Measurements from ENCODE around the gene TXNL4B.
"Not testable (repeated sequence)": the region's sequence is repeated elsewhere in the genome, so short reads cannot be mapped to it uniquely, and the experiment has no call there.

TXNL4B gene

GRCh38 chr16:72073560-72074230 is 19.7 kb downstream of the TXNL4B start:
- no peak for DNase-seq (ENCODE audit: low spot score)

GRCh38 chr16:72072514-72073342 is 20.7 kb downstream of the TXNL4B start:
- no peak for DNase-seq (ENCODE audit: low spot score)

DNA sequence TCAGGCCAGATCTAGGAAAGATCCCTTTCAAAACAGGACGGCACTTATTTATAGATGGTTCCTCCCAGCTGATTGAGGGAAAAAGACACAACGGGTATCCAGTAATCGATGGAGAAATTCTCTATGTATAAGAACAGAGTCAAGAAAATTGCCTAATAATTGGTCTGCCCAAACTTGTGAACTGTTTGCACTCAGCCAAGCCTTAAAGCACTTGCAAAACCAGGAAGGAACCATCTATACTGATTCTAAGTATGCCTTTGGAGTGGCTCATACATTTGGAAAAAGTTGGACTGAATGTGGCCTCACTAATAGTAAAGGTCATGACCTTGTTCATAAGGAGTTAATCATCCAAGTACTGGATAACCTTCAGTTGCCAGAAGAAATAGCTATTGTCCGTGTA is 24.5 kb downstream of the TXNL4B start:
- DNase-seq (ENCODE audit: low spot score), result no peak

- peak; percentile 21 for DNase-seq (ENCODE audit: low spot score)
Observed at GRCh38 chr16:72066747-72067146, 26.7 kb downstream of the TXNL4B start.

DNA sequence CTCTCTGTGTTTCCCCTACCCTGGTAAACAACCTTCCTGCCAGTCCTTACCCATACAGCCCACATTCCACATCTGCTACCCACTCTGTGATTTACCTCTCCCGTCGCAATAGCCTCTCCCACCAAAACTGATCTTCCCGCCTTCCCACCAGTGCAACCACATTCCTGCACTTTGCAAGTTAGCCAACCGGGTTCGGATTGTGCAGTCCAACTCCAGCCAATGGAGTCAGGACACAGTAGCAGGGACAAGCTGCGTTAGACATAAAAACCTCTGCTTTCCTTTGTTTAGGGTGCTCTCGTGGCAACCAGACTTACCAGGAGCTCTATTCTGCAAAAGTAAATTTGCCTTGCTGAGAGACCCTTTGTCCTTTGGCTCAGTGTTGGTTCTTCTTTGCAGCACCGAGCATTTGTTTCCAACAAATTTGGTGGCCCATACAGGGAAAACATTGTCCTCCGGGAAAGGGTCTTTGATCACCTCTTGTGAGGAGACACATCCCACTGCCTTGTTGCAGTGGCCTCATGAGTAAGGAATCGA is 29.0 kb downstream of the TXNL4B start:
- DNase-seq (ENCODE audit: low spot score), result no peak

DNA sequence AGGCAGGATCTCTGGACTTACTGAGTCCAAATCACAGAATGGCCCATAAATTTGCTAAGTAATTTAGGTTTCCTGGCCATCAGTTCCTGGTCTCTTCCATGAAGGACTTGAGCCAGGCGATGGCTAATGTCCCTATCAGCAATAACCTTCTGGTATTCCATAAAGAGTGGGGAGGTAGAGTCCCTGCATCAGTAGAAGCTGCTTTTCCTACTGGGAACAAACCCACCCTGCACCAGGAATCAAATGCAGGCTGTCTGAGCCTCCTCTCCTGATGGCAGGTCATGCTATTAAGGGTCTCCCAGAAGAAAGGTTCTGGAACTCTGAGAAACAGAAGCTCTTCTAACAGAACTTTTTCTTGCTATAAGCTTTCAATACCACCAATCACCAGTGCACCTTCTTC is 31.9 kb downstream of the TXNL4B start:
- DNase-seq (ENCODE audit: low spot score), result no peak

- DNase-seq (ENCODE audit: low spot score), result no peak
Observed at GRCh38 chr16:72060405-72060804, 33.0 kb downstream of the TXNL4B start.

GRCh38 chr16:72059060-72059459 is 34.4 kb downstream of the TXNL4B start:
- DNase-seq (ENCODE audit: low spot score), result not testable (repeated sequence)

GRCh38 chr16:72057313-72057712 is 36.1 kb downstream of the TXNL4B start:
- DNase-seq (ENCODE audit: low spot score), result not testable (repeated sequence)

DNA sequence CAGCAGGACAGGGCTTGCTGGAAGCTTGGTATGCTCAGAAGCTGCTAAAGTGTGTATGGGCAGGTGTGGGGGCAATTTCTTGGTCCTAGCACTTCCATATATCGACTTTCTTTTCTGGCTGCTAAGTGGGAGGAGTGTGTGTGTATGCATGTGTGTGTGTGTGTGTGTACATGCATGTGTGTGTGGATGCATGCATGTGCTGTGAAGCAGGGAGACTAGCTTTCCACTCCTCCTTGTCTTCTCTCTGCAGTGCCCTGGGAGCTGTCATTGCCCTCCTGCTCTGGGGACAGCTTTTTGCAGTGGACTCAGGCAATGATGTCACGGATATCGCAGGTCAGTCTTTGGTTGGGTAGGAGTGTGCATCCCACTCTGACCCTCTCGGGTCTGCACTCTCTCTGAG is 37.5 kb downstream of the TXNL4B start:
- no peak for DNase-seq (ENCODE audit: low spot score)

DNA sequence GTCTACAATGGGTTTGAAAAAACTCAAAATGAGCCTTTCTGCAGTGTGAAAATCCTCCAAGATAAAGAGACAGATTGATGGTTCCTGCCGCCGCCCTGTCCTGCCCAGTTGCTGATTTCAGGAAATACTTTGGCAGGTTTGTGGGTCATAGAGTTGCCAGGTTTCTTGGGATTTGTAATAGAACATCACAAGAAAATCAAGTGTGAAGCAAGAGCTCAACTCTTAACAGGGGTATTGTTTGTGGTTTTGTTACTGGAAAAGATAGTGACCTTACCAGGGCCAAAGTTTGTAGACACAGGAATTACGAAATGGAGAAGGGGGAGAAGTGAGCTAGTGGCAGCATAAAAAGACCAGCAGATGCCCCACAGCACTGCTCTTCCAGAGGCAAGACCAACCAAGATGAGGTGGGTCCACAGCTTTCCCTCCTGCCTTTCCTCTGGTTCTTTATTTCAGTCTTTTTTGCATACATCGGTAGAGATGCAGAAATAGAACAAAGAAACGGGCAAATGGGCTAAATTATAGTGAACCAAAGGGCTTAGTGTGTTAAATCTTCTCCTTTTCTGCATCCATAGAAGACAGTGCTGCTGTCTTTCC is 39.1 kb downstream of the TXNL4B start, which contains the start of gene HP:
TSS of gene HP (plus strand) at position 252 of the 594 bp plus-strand sequence. CDS start at position 400, 148 bp downstream.
- DNase-seq (ENCODE audit: low spot score), result not testable (repeated sequence)

DNA sequence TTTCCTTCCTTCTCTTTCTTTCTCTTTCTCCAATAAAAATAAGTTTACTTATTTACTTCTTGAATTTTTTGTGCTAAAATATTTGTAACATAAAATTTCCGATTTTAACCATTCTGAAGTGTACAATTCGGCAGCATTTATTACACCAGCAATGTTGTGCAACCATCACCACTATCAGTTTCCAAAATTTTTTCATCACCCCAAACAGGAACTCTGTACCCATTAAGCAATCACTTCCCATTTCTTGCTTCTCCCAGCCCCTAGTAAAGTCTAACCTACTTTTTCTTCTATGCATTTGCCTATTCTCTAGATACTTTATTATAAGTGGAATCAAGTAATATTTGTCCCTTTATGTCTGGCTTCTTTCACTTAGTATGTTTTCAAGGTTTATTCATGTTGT is 41.6 kb downstream of the TXNL4B start:
- DNase-seq (ENCODE audit: low spot score), result no peak

DNA sequence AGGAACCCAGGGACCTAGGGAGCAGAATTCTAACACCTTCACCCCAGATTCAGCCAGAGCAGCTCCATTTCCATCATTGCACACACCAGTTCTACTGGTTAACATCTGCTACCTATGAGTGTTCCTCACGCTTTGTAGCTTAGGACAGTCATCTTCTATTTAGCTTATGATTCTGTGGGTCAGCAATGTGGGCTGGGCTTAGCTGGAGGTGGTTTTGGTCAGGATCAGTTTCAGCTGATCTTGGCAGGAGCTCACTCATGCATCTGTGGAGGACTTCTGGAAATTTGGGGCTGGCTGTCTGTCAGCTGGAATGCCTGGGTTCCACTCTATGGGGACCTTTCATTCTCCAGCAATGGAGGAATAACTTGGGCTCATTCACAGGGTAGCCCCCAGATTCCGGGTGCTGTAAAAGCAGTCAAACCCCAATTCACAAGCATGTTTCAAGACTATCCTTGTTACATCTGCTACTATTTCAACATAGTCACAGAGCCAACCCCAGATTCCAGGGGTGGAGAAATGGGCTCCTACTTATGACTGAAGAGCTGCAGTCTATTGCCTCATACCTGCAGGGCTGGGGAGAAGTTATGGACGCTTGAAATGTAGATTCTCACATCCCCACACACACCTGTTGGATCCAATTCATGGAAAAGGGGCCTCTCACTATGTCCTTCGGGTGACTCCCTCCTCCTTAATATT is 42.5 kb downstream of the TXNL4B start:
- no peak for DNase-seq (ENCODE audit: low spot score)

GRCh38 chr16:72049110-72049509 is 44.3 kb downstream of the TXNL4B start:
- no peak for DNase-seq (ENCODE audit: low spot score)

DNA sequence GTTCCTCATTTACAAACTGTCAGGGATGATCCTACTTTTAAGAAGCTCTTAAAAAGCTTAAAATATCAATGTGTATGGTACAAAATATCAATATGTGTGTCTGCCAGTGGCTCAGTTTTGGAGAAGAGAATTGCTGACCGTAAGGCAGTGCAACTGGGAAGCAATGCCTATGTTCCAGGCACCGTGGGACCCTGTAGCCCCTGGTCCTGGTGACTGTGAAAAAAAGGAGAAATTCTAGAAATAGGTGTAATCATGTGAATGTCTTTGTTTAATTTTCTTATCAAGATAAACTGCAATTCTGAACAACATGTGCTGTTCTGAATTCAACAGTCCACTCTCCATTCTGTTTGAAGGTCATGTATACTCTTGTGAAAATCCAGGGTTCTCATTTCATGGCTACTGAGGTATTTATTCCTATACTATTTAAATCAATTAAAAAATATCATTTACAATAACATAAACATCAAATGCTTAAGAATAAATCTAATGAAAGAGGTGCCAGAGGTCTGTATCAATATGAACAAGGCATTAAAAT is 48.5 kb downstream of the TXNL4B start:
- no peak for DNase-seq (ENCODE audit: low spot score)

- no peak for DNase-seq (ENCODE audit: low spot score)
Observed at GRCh38 chr16:72044296-72044695, 49.1 kb downstream of the TXNL4B start.

GRCh38 chr16:72043539-72043938 is 49.9 kb downstream of the TXNL4B start:
- no peak for DNase-seq (ENCODE audit: low spot score)

- DNase-seq (ENCODE audit: low spot score), result no peak
Observed at GRCh38 chr16:72043058-72043457, 50.4 kb downstream of the TXNL4B start.

GRCh38 chr16:72042157-72042660 is 51.2 kb downstream of the TXNL4B start:
- no peak for DNase-seq (ENCODE audit: low spot score)

- no peak for DNase-seq (ENCODE audit: low spot score)
Observed at GRCh38 chr16:72036098-72036497, 57.3 kb downstream of the TXNL4B start.
